SH-SY5Y (cell line): ENCODE results near the gene KCNK16.

Source experiments
- GATA2 ChIP-seq: IDR thresholded peaks from 2 replicates; pipeline ENCODE4 v1.6.1; 2011; ENCODE audit warnings: mild to moderate bottlenecking, low read depth, low read length
- GATA3 ChIP-seq: IDR thresholded peaks from 2 replicates; pipeline ENCODE4 v1.6.1; 2011; ENCODE audit warnings: low read depth, mild to moderate bottlenecking, low read length, moderate library complexity

The KCNK16 gene

DNA sequence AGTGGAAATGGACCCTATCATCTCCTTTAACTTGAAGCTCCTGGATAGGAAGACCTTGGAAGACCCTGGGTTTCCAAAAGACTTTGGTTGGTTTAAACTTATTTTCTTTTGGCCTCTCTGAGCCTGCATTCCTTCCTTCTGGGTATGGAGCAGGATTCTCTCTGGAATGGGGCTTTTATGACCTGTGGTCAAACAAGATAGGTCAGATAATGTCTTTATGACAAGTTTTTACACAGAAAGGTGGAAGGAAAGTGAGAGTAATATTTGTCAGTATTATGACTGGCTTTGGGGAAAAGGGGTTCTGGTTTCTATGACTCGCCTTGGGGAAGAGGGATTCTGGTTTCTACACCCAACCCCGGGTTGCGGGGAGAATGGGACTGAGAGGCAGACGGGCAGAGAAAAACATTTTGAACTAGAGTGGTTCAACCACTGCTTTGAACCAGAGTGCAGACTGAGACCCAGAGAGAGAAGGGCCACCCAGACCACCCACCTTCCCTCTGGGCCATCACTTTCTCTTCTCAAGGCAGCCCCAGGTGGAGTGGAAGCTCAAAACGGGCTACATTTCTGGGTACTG, 55.6 kb downstream of the KCNK16 start:
- TF ChIP-seq GATA2 = no peak
- TF ChIP-seq GATA3 = no peak

DNA sequence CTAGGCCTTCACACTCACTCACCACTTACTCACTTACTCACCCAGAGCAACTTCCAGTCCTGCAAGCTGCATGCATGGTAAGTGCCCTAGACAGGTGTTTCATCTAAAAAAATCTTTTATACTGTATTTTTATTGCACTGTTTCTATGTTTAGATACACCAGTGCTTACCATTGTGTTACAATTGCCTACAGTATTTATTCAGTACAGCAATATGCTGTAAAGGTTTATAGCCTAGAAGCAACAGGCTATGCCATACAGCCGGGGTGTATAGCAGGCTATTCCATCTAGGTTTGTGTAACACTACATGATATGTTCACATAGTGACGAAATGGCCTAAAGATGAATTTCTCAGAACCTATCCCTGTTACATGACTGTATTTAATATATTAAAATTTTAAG, 56.1 kb downstream of the KCNK16 start:
- TF ChIP-seq GATA3 (no peak), GATA2 (no peak)
